CD4-positive, alpha-beta memory T cell (primary cell): Measurements from ENCODE around the gene RETN. TPM values are rescaled to one million over a fixed set of nuclear protein-coding genes. Genes with fewer than 3 reads are reported as not detected.

Source experiments
- CTCF ChIA-PET: fragments of 350-600 bp; sonication (Branson Sonifier 250); formaldehyde crosslinking; loops from one replicate; lab custom pipeline; 2021; ENCODE audit warnings: inconsistent platforms; ENCODE audit not compliant: partially characterized antibody; lab: Charles Lee
- POLR2A ChIA-PET: fragments of 350-600 bp; sonication (Branson Sonifier 250); formaldehyde crosslinking; loops from one replicate; lab custom pipeline; 2021; ENCODE audit not compliant: partially characterized antibody; lab: Charles Lee
- DNase-seq, 5 donors: peaks; one replicate each; pipeline versions ENCODE4 v3.0.0 to v3.0.0-alpha.2; 2020 to 2022; ENCODE audit warnings: mixed read lengths in 1 of 5
- H3K27ac ChIP-seq: one replicate; pipeline ENCODE4 v1.7.0; 2013; ENCODE audit warnings: low read depth, low read length
- H3K27me3 ChIP-seq: 2 replicates; pipeline ENCODE4 v1.7.0; 2013; ENCODE audit warnings: mild to moderate bottlenecking, low read length, moderate library complexity; ENCODE audit not compliant: insufficient read depth
- H3K36me3 ChIP-seq: 2 replicates; pipeline ENCODE4 v1.7.0; 2013; ENCODE audit warnings: mild to moderate bottlenecking, low read length, moderate library complexity; ENCODE audit not compliant: insufficient read depth
- H3K4me1 ChIP-seq: 2 replicates; pipeline ENCODE4 v1.7.0; 2013; ENCODE audit warnings: mild to moderate bottlenecking, low read length, moderate library complexity; ENCODE audit not compliant: insufficient read depth
- H3K4me3 ChIP-seq, 2 donors: one replicate each; pipeline ENCODE4 v1.7.0; 2013; ENCODE audit warnings: low read length in 2 of 2, mild to moderate bottlenecking in 1 of 2
- H3K9me3 ChIP-seq, 2 donors: one replicate each; pipeline ENCODE4 v1.7.0; 2013; ENCODE audit warnings: low read length in 2 of 2, control low read depth in 1 of 2; ENCODE audit not compliant: control insufficient read depth in 1 of 2
- H3K27ac Mint-ChIP-seq, 7 donors: one replicate each; pipeline ENCODE4 v1.8.0; 2020 to 2021; ENCODE audit warnings: mixed read lengths in 7 of 7, mild to moderate bottlenecking in 6 of 7, inconsistent platforms in 3 of 7, moderate library complexity in 3 of 7
- H3K27me3 Mint-ChIP-seq, 2 donors: one replicate each; pipeline ENCODE4 v1.8.0; 2020 to 2021; ENCODE audit warnings: mixed read lengths in 2 of 2
- H3K36me3 Mint-ChIP-seq, 2 donors: one replicate each; pipeline ENCODE4 v1.8.0; 2020 to 2021; ENCODE audit warnings: mixed read lengths in 2 of 2, inconsistent platforms in 1 of 2, mild to moderate bottlenecking in 1 of 2
- H3K4me1 Mint-ChIP-seq, 4 donors: one replicate each; pipeline ENCODE4 v1.8.0; 2020 to 2021; ENCODE audit warnings: mixed read lengths in 4 of 4, mild to moderate bottlenecking in 1 of 4
- H3K4me3 Mint-ChIP-seq, 8 donors: one replicate each; pipeline ENCODE4 v1.8.0; 2020 to 2021; ENCODE audit warnings: mixed read lengths in 8 of 8, mild to moderate bottlenecking in 7 of 8, moderate library complexity in 6 of 8, inconsistent platforms in 3 of 8
- H3K9me3 Mint-ChIP-seq, 8 donors: one replicate each; pipeline ENCODE4 v1.8.0; 2020 to 2021; ENCODE audit warnings: mixed read lengths in 8 of 8, mild to moderate bottlenecking in 5 of 8, inconsistent platforms in 3 of 8, moderate library complexity in 1 of 8
- intact Hi-C: fragments of 100-400 bp; cut with micrococcal nuclease; formaldehyde crosslinking; loops from one replicate; pipeline ENCODE4 v1.15.1; 2023
- polyA plus RNA-seq, 2 donors: library from polyadenylated mRNA; unstranded; fragments of 300-500 nt; fragmentation: Illumina TruSeq; gene quantifications; one replicate each; pipeline ENCODE4 v1.2.3, GENCODE V29; 2021
- total RNA-seq, 2 experiments: library from RNA; stranded (reverse); gene quantifications; one replicate each; pipeline ENCODE4 v1.2.3, GENCODE V29; 2021

RETN gene
- total and polyA plus RNA-seq, 4 experiments from 2014 or later, result 0.48 to 0.94 TPM; not detected in 2

DNA sequence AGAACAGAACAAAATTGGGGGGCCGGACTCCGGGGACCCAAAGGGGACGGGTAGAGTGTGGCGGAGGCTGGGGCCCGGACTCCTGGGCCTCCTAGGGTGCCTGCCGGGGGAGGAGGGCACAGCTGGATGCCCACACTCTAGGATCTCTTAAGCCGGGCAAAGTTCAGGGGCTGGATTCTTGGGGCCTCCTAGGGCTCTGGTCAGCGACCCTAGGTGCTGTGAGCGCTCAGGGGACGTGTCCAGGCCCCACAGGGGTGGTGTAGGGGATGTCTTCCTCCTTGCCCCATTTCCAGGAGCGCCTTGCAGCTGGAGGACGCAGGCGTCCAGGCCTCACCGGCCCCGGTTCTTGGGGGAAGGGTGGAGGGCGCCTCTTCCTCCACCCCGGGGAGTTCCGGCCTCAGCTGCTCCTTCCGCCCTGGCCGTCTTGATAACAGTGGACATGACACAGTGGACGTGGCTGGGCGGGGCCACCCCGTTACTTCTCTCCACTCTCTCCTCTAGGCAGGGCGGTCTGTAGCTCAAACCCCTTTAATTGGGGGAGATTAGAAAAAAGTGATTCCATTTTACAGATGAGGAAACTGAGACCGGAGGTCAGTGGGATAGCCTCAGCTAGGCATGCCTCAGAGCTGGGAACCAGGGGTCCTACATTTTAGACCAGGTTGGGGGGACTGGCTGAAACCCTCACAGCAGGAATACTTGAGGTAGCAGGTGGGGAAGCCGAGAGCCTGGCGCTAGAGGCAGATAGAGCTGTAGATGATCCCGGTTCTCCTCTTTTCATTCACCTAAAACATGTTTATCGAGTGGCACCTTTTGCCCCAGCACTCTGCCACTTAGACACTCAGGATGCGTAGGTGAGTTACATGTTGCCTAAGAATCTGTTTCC is 31.2 kb upstream of the RETN start:
- intact Hi-C loops, result loop anchor here (1.0 to 2.0 kb wide), 3 partner anchors 8 to 103 kb away; partner anchors contain the start of genes PET100, PNPLA6, TRAPPC5 and XAB2
- H3K27ac ChIP-seq, result peak overlapping the region; percentile 77
- Mint-ChIP-seq H3K4me3 (peak overlapping the region; percentile 82 to 89 (median 84)), H3K36me3 (peaks cover 7 to 16% of the 10 kb centered on the region in 2 donors), H3K27ac (peak overlapping the region; percentile 82 to 95 (median 94)), H3K4me1 (peaks cover 20 to 50% (median 34%) of the 10 kb centered on the region in 4 donors), H3K27me3 (no peaks in the 10 kb centered on the region), H3K9me3 (no peaks in the 10 kb centered on the region)
- H3K36me3 ChIP-seq, result peaks cover 13% of the 10 kb centered on the region
- peak overlapping the region; percentile 36 to 74 for H3K4me3 ChIP-seq
- H3K27me3 ChIP-seq, result no peaks in the 10 kb centered on the region
- POLR2A ChIA-PET, result interaction anchor here (0.7 to 3.1 kb wide), 11 partner anchors 8 to 306 kb away, joined by 3 to 15 read pairs (median 4); partner anchors contain the start of genes PET100, RETN, SNAPC2 and TIMM44
- CTCF ChIA-PET, result interaction anchor here (0.8 to 1.3 kb wide), 5 partner anchors 8 to 162 kb away, joined by 3 to 7 read pairs (median 3); partner anchors contain the start of genes PET100, TRAPPC5 and XAB2
- peak in 2 of 5 donors; percentile 23 for DNase-seq
- no peaks in the 10 kb centered on the region for H3K9me3 ChIP-seq
- H3K4me1 ChIP-seq, result peaks cover 36% of the 10 kb centered on the region

DNA sequence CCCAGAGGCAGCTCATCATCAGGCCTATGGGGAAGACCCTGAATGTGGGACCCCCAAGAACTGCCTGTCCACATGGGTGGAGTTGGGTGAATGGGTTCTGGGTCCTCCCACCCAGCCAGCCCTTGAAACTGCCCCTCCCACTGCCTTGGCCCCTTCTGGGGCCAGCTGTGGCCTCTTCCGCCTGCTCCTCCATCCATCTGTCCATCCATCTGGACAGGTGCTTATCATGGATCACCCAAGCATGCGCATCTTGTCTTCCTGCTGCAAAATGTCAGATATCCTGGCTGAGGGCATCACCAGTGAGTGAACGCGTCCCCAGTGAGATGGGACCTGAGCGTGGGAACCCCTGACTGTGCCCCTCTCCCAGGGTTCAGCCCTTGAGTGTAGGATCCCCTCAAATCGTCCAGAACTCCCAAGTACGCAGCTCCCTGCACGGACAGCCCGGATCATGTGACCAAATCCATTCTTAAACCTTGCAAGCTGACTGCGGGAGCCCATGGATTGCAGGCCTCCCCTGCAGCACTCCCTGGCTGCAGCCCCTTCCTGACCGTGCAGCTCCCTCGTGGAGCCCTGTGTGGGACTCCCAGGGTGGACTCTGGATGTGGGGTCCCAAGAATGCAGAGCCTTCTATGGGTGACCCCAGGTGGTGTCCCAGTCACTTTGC is 29.9 kb upstream of the RETN start:
- no peaks in the 10 kb centered on the region for H3K9me3 Mint-ChIP-seq
- intact Hi-C loops, result no loop called here
- H3K27me3 ChIP-seq, result no peaks in the 10 kb centered on the region
- no peak overlapping the region for H3K27ac ChIP-seq
- peak overlapping the region in 4 of 7 donors; percentile 28 to 90 (median 60) for H3K27ac Mint-ChIP-seq
- peaks cover 7 to 11% of the 10 kb centered on the region in 2 donors for H3K36me3 Mint-ChIP-seq
- ChIA-PET CTCF (no interaction called here), POLR2A (interaction anchor here (1.7 to 3.1 kb wide), 3 partner anchors 9 to 282 kb away, joined by 4 to 15 read pairs (median 5); partner anchors contain the start of genes PET100, SNAPC2 and XAB2)
- H3K4me1 ChIP-seq, result peaks cover 36% of the 10 kb centered on the region
- H3K9me3 ChIP-seq, result no peaks in the 10 kb centered on the region
- H3K4me3 Mint-ChIP-seq, result peak overlapping the region in 7 of 8 donors; percentile 14 to 61 (median 41)
- peak in 1 of 5 donors; percentile 33 for DNase-seq
- no peaks in the 10 kb centered on the region for H3K27me3 Mint-ChIP-seq
- H3K4me3 ChIP-seq, result no peak overlapping the region
- H3K4me1 Mint-ChIP-seq, result peaks cover 20 to 50% (median 34%) of the 10 kb centered on the region in 4 donors
- peaks cover 16% of the 10 kb centered on the region for H3K36me3 ChIP-seq

- H3K4me1 Mint-ChIP-seq, result peaks cover 16 to 44% (median 33%) of the 10 kb centered on the region in 4 donors
- H3K4me3 Mint-ChIP-seq, result peak overlapping the region in 6 of 8 donors; percentile 5 to 75 (median 50)
- Histone ChIP-seq H3K27me3 (no peaks in the 10 kb centered on the region), H3K4me3 (no peak overlapping the region), H3K4me1 (peaks cover 36% of the 10 kb centered on the region), H3K36me3 (peaks cover 21% of the 10 kb centered on the region), H3K27ac (no peak overlapping the region), H3K9me3 (no peaks in the 10 kb centered on the region)
- ChIA-PET CTCF (no interaction called here), POLR2A (interaction anchor here (3.1 kb wide), 1 partner anchor 10 kb away, joined by 15 read pairs; the partner anchor contains the start of genes PET100 and XAB2)
- intact Hi-C loops, result no loop called here
- H3K27me3 Mint-ChIP-seq, result no peaks in the 10 kb centered on the region
- DNase-seq, result no peak
- H3K9me3 Mint-ChIP-seq, result no peaks in the 10 kb centered on the region
- H3K36me3 Mint-ChIP-seq, result peaks cover 7 to 10% of the 10 kb centered on the region in 2 donors
- peak overlapping the region in 5 of 7 donors; percentile 66 to 86 (median 81) for H3K27ac Mint-ChIP-seq
Observed at GRCh38 chr19:7639863-7640348, 28.9 kb upstream of the RETN start.

- no peaks in the 10 kb centered on the region for H3K27me3 Mint-ChIP-seq
- no peak overlapping the region for H3K4me3 Mint-ChIP-seq
- intact Hi-C loops, result no loop called here
- H3K27me3 ChIP-seq, result no peaks in the 10 kb centered on the region
- CTCF ChIA-PET, result interaction anchor here (0.6 to 0.8 kb wide), 3 partner anchors 40 to 1180 kb away, joined by 3 to 4 read pairs (median 4); partner anchors contain the start of gene TRAPPC5
- peak in 1 of 5 donors; percentile 30 for DNase-seq
- no peak overlapping the region for H3K27ac Mint-ChIP-seq
- no peak overlapping the region for H3K4me3 ChIP-seq
- H3K9me3 Mint-ChIP-seq, result no peaks in the 10 kb centered on the region
- peaks cover 25% of the 10 kb centered on the region for H3K36me3 ChIP-seq
- no peaks in the 10 kb centered on the region for H3K9me3 ChIP-seq
- H3K4me1 ChIP-seq, result peaks cover 36% of the 10 kb centered on the region
- POLR2A ChIA-PET, result no interaction called here
- H3K4me1 Mint-ChIP-seq, result peaks cover 17 to 37% (median 27%) of the 10 kb centered on the region in 4 donors
- peaks cover 9 to 13% of the 10 kb centered on the region in 2 donors for H3K36me3 Mint-ChIP-seq
- no peak overlapping the region for H3K27ac ChIP-seq
Observed at GRCh38 chr19:7640803-7641202, 28.0 kb upstream of the RETN start.

- H3K4me1 ChIP-seq, result peaks cover 30% of the 10 kb centered on the region
- H3K4me3 ChIP-seq, result no peak overlapping the region
- H3K27ac Mint-ChIP-seq, result peak overlapping the region in 1 of 7 donors; percentile 62
- peaks cover 15 to 30% (median 23%) of the 10 kb centered on the region in 4 donors for H3K4me1 Mint-ChIP-seq
- no peak overlapping the region for H3K4me3 Mint-ChIP-seq
- no peaks in the 10 kb centered on the region for H3K9me3 Mint-ChIP-seq
- intact Hi-C loops, result no loop called here
- peaks cover 25% of the 10 kb centered on the region for H3K36me3 ChIP-seq
- H3K27me3 Mint-ChIP-seq, result no peaks in the 10 kb centered on the region
- no peaks in the 10 kb centered on the region for H3K9me3 ChIP-seq
- ChIA-PET POLR2A (interaction anchor here (1.2 kb wide), 1 partner anchor 8 kb away, joined by 3 read pairs; the partner anchor contains the start of gene PCP2), CTCF (interaction anchor here (0.6 to 2.0 kb wide), 4 partner anchors 10 to 643 kb away, joined by 3 to 6 read pairs (median 4); partner anchors contain the start of gene TRAPPC5)
- peaks cover 11 to 15% of the 10 kb centered on the region in 2 donors for H3K36me3 Mint-ChIP-seq
- H3K27me3 ChIP-seq, result no peaks in the 10 kb centered on the region
- peak in 1 of 5 donors; percentile 29 for DNase-seq
- H3K27ac ChIP-seq, result no peak overlapping the region
Observed at GRCh38 chr19:7641290-7642276, 27.3 kb upstream of the RETN start.
